DOHH2 (cell line): ENCODE measurements around the gene SUPT7L.

Experiments
- H3F3A ChIP-seq: fragments of 200-600 bp; sonication (generic), shearing (Covaris generic); 2 replicates; pipeline ENCODE4 v1.6.0; 2016; ENCODE audit warnings: antibody characterized with exemption, mild to moderate bottlenecking; ENCODE audit not compliant: control insufficient read depth, insufficient read depth
- H3K27ac ChIP-seq: fragments of 200-600 bp; sonication (generic); 2 replicates; pipeline ENCODE4 v1.5.1; 2014; ENCODE audit warnings: low read depth, mild to moderate bottlenecking, low read length, moderate library complexity
- H3K27me3 ChIP-seq: fragments of 200-600 bp; sonication (generic); 2 replicates; pipeline ENCODE4 v1.6.1; 2014; ENCODE audit warnings: mild to moderate bottlenecking, low read length, mixed read lengths; ENCODE audit not compliant: control insufficient read depth
- H3K36me3 ChIP-seq: fragments of 200-600 bp; sonication (generic); 2 replicates; pipeline ENCODE4 v1.6.1; 2014; ENCODE audit warnings: mild to moderate bottlenecking, low read length, moderate library complexity, mixed read lengths; ENCODE audit not compliant: control insufficient read depth
- H3K4me1 ChIP-seq: fragments of 200-600 bp; sonication (generic); 2 replicates; pipeline ENCODE4 v1.6.1; 2014; ENCODE audit warnings: mild to moderate bottlenecking, low read length, mixed read lengths; ENCODE audit not compliant: control insufficient read depth
- H3K4me2 ChIP-seq: fragments of 200-600 bp; sonication (generic); 2 replicates; pipeline ENCODE4 v1.6.0; 2014; ENCODE audit warnings: mild to moderate bottlenecking, low read length, moderate library complexity
- H3K4me3 ChIP-seq: fragments of 200-600 bp; sonication (generic); 2 replicates; pipeline ENCODE4 v1.5.1; 2014; ENCODE audit warnings: mild to moderate bottlenecking, low read length, mixed read lengths
- H3K79me2 ChIP-seq: fragments of 200-600 bp; sonication (generic); 2 replicates; pipeline ENCODE4 v1.6.1; 2014; ENCODE audit warnings: mild to moderate bottlenecking, low read length, mixed read lengths; ENCODE audit not compliant: control insufficient read depth
- H3K9me2 ChIP-seq: fragments of 200-600 bp; sonication (generic); replicated peaks from 2 replicates; pipeline ENCODE4 v1.6.1; 2014; ENCODE audit warnings: mild to moderate bottlenecking, low read length, mixed read lengths; ENCODE audit not compliant: control insufficient read depth
- H3K9me3 ChIP-seq: fragments of 200-600 bp; sonication (generic); 2 replicates; pipeline ENCODE4 v1.6.1; 2014; ENCODE audit warnings: antibody characterized with exemption, low read length, mixed read lengths; ENCODE audit not compliant: control insufficient read depth, insufficient read depth
- H4K20me1 ChIP-seq: fragments of 200-600 bp; sonication (generic); 2 replicates; pipeline ENCODE4 v1.6.0; 2014; ENCODE audit warnings: low read depth, mild to moderate bottlenecking, antibody characterized with exemption, low read length, moderate library complexity; ENCODE audit not compliant: control insufficient read depth, insufficient read depth
- EZH2phosphoT487 ChIP-seq: fragments of 200-600 bp; sonication (generic); IDR thresholded peaks from 2 replicates; pipeline ENCODE4 v1.6.1; 2017; ENCODE audit warnings: borderline replicate concordance, mild to moderate bottlenecking, antibody characterized with exemption, low read length, moderate library complexity, mixed read lengths
- TF ChIP-seq, protein P1 (sequence below): fragments of 200-600 bp; sonication (generic); IDR thresholded peaks from one replicate; pipeline ENCODE4 v1.5.1; 2014; ENCODE audit warnings: antibody characterized with exemption, mild to moderate bottlenecking, low read depth, low read length; ENCODE audit not compliant: poor library complexity, severe bottlenecking

Gene SUPT7L

DNA sequence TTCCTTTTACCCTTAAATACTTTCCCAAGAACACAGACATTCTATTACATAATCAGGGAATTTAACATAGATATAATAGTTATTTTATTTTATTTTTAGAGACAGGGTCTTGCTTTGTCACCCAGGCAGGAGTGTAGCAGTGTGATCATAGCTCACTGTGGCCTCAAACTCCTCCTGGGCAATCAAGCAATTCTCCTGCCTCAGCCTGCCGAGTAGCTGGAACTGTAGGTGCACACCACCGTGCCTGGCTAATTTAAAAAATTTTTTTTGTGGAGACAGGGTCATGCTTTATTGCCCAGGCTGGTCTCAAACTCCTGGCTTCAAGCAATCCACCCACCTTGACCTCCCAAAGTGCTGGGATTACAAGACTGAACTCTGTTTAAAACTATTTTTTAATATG is 45.9 kb upstream of the SUPT7L start:
- Histone ChIP-seq H3K4me1 (no peaks in the 10 kb centered on the region), H3K9me3 (no peaks in the 10 kb centered on the region), H3K27ac (no peak overlapping the region)

DNA sequence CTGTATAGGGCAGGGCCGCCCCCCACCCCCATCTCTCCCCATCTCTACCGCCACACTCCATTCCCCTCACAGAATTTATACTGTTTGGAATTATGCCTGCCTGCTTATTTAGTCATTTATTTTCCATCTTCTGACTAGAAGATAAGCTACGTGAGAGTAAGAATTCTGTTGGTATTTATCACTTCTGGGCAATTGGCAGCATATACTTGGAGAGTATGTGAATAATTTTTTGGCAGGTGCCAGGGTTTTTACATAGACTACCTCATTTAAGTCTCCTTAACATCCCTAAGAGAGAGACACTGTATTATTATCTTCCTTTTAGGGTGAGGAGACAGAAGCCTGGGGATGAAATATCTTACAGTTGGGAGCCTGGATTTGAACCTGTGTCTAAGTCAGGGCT is 45.3 kb upstream of the SUPT7L start:
- Histone ChIP-seq H3F3A (no peaks in the 10 kb centered on the region), H3K4me1 (no peaks in the 10 kb centered on the region), H3K36me3 (no peaks in the 10 kb centered on the region), H3K4me2 (no peak overlapping the region), H3K4me3 (no peak overlapping the region), H3K9me3 (no peaks in the 10 kb centered on the region), H3K9me2 (no peaks in the 10 kb centered on the region), H3K79me2 (no peaks in the 10 kb centered on the region), H3K27me3 (peaks cover 30% of the 10 kb centered on the region), H3K27ac (no peak overlapping the region), H4K20me1 (no peaks in the 10 kb centered on the region)
- TF ChIP-seq, protein P1, sequence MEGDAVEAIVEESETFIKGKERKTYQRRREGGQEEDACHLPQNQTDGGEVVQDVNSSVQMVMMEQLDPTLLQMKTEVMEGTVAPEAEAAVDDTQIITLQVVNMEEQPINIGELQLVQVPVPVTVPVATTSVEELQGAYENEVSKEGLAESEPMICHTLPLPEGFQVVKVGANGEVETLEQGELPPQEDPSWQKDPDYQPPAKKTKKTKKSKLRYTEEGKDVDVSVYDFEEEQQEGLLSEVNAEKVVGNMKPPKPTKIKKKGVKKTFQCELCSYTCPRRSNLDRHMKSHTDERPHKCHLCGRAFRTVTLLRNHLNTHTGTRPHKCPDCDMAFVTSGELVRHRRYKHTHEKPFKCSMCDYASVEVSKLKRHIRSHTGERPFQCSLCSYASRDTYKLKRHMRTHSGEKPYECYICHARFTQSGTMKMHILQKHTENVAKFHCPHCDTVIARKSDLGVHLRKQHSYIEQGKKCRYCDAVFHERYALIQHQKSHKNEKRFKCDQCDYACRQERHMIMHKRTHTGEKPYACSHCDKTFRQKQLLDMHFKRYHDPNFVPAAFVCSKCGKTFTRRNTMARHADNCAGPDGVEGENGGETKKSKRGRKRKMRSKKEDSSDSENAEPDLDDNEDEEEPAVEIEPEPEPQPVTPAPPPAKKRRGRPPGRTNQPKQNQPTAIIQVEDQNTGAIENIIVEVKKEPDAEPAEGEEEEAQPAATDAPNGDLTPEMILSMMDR = no peak
- TF ChIP-seq EZH2phosphoT487 = no peak

More for the DNA sequence above, 45.9 kb upstream of the SUPT7L start:
- Histone ChIP-seq H3K9me2 (no peaks in the 10 kb centered on the region), H3F3A (no peaks in the 10 kb centered on the region), H3K36me3 (no peaks in the 10 kb centered on the region), H3K27me3 (peaks cover 31% of the 10 kb centered on the region), H3K4me2 (no peak overlapping the region), H3K4me3 (no peak overlapping the region), H4K20me1 (no peaks in the 10 kb centered on the region), H3K79me2 (no peaks in the 10 kb centered on the region)
- TF ChIP-seq, protein P1 = no peak
- no peak for TF ChIP-seq EZH2phosphoT487

DNA sequence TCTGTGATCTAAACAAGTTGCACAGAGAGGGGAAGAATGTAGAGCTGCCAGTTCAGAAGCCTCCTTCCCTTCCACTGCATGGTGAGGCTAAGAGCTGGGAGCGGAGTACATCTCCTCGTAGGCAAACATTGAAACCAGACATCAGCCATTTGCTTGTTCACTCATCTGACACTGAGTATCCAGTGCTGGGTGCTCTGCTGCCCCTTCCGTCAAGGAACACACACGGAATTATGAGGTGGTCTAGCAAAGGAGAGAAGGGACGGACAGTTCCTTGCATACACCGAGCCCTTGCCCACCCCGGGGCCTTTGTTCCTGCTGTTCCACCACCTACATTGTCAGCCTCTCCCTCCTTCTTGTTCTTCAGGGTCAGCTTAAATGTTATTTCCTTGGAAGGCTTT is 44.8 kb upstream of the SUPT7L start:
- Histone ChIP-seq H3K9me3 (no peaks in the 10 kb centered on the region), H3K9me2 (no peaks in the 10 kb centered on the region), H3K27me3 (peaks cover 30% of the 10 kb centered on the region), H3K4me2 (no peak overlapping the region), H3K27ac (no peak overlapping the region), H4K20me1 (no peaks in the 10 kb centered on the region), H3K4me3 (no peak overlapping the region), H3K4me1 (no peaks in the 10 kb centered on the region), H3F3A (no peaks in the 10 kb centered on the region), H3K36me3 (no peaks in the 10 kb centered on the region), H3K79me2 (no peaks in the 10 kb centered on the region)
- TF ChIP-seq EZH2phosphoT487 = no peak

DNA sequence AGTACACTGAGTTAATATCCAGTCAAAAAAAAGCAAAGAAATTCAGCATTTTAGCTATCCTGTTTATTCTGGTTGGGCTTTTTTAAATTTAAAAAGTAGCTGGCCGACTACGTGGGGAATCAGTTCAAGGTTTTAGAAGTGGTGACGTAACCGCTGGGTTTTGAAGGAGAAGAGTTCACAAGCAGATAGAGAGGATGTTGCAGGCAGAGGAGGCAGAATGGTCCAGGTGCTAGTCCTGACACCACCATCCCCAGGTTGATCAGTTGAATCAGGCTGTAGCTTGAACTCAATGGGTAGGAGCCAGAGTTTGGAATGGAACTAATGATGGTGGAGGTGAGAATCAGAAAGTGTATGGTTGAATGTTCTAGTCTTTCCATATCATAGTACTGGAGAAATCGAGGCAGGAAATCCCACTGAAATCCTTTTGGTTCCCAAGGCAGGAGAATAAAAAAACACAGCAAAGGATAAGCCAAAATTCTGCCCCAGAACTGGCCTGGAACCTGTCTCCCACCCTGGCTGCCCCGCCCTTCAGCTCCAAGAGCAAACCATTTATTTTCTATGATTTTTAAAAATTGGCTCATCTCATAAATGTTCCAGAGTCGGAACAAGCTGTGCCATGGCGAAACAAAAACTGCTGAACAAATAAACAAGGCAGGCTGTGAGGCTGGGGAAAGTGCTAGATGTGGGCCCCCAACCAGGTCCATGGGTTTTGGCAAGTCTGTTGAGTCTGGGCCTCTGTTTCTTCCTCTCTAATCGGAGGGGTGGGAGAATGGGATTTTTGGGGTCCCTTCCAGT is 44.2 kb upstream of the SUPT7L start:
- H3K4me3 ChIP-seq = no peak overlapping the region
- H3K36me3 ChIP-seq = no peaks in the 10 kb centered on the region
- H3K4me1 ChIP-seq = no peaks in the 10 kb centered on the region
- H3K9me3 ChIP-seq = no peaks in the 10 kb centered on the region
- TF ChIP-seq, protein P1 = no peak
- no peak for TF ChIP-seq EZH2phosphoT487
- H3K27ac ChIP-seq = no peak overlapping the region
- no peaks in the 10 kb centered on the region for H4K20me1 ChIP-seq
- no peaks in the 10 kb centered on the region for H3F3A ChIP-seq
- no peaks in the 10 kb centered on the region for H3K79me2 ChIP-seq
- H3K27me3 ChIP-seq = peaks cover 30% of the 10 kb centered on the region
- H3K4me2 ChIP-seq = no peak overlapping the region
- H3K9me2 ChIP-seq = no peaks in the 10 kb centered on the region
